Hepatocyte (in vitro differentiated cells): ENCODE results near the gene CEP128.

Source experiments
- EZH2 ChIP-seq: fragments of 200-600 bp; sonication (generic); IDR thresholded peaks from 2 replicates; pipeline ENCODE4 v1.6.1; 2016; ENCODE audit warnings: antibody characterized with exemption, mild to moderate bottlenecking, borderline replicate concordance
- EZH2phosphoT487 ChIP-seq: fragments of 200-600 bp; sonication (generic); IDR thresholded peaks from one replicate; pipeline ENCODE4 v1.6.1; 2018; ENCODE audit warnings: antibody characterized with exemption, mild to moderate bottlenecking, low read depth, moderate library complexity; ENCODE audit not compliant: unreplicated experiment, severe bottlenecking
- TF ChIP-seq, protein P1 (sequence below): fragments of 200-600 bp; sonication (generic); IDR thresholded peaks from 2 replicates; pipeline ENCODE4 v1.5.1; 2016; ENCODE audit warnings: antibody characterized with exemption, mild to moderate bottlenecking; ENCODE audit not compliant: poor library complexity

DNA sequence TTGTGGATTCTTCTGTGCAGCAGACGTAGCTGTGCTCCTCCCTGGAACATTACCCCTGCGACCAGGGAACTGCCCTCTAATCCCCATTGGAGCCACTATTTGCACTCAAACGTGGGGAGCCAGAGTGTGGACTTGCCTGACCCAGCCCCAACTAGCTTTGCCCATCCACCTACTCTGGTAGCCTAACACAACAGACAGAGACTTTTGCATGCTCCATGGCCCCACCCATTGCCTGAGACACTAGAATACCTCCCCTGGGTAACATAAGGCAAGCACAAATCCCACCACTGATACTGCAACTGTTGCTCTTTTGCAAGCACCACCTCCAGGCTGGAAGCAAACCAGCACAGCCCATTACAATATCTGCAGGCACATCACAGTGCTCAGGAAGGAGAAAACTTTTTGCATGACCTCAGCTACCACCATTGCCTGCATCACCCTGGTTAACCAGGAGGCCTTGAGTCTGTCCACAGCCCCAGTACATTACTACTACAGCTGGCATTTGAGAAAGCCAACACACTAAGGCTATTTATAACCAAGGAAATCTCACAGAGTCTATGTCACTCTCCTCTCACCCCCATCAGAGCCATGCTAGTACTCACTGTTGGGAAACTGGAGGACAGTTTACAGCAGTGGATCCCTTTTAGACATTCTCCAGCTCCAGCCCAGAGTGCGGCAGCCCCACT is 15.0 kb downstream of the CEP128 start:
- TF ChIP-seq, protein P1, sequence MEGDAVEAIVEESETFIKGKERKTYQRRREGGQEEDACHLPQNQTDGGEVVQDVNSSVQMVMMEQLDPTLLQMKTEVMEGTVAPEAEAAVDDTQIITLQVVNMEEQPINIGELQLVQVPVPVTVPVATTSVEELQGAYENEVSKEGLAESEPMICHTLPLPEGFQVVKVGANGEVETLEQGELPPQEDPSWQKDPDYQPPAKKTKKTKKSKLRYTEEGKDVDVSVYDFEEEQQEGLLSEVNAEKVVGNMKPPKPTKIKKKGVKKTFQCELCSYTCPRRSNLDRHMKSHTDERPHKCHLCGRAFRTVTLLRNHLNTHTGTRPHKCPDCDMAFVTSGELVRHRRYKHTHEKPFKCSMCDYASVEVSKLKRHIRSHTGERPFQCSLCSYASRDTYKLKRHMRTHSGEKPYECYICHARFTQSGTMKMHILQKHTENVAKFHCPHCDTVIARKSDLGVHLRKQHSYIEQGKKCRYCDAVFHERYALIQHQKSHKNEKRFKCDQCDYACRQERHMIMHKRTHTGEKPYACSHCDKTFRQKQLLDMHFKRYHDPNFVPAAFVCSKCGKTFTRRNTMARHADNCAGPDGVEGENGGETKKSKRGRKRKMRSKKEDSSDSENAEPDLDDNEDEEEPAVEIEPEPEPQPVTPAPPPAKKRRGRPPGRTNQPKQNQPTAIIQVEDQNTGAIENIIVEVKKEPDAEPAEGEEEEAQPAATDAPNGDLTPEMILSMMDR = no peak
- TF ChIP-seq EZH2 = no peak
- TF ChIP-seq EZH2phosphoT487 = no peak
